Measurements from ENCODE around the gene GP5. TPM values are rescaled to one million over a fixed set of nuclear protein-coding genes. Genes with fewer than 3 reads are reported as not detected.

The GP5 gene
- total RNA-seq, 1 experiment from 2014 or later: not detected

GRCh38 chr3:194439881-194440550, 41.0 kb upstream of the GP5 start:
- H2BK12ac ChIP-seq (ENCODE audit: insufficient read length, low read depth, low read length): no peak overlapping the region

More at GRCh38 chr3:194439881-194440550, 41.0 kb upstream of the GP5 start:
- DNase-seq: no peak
- H3K9ac ChIP-seq (ENCODE audit: extremely low read depth, insufficient read length, low read length): no peak overlapping the region
- peaks cover 7 to 71% (median 63%) of the 10 kb centered on the region in 3 experiments; a peak in 6 of 7 replicates for H3K36me3 Mint-ChIP-seq (ENCODE audit: insufficient read depth in 1 of 3, low read depth in 3 of 3)
- TF ChIP-seq CTCF (conservative IDR thresholded peaks at IDR 0.05): no peak
- no peak overlapping the region for H3T11ph ChIP-seq (ENCODE audit: low read length)
- H2BK20ac ChIP-seq (ENCODE audit: low read depth, low read length, poor library complexity, severe bottlenecking): no peak overlapping the region
- H3K56ac ChIP-seq (ENCODE audit: insufficient read length, low read depth, low read length): no peak overlapping the region
- no peak overlapping the region for H3K4me2 ChIP-seq (ENCODE audit: insufficient read depth, insufficient read length, low read length)
- no peaks in the 10 kb centered on the region for H3K9me3 Mint-ChIP-seq
- H3K27ac ChIP-seq (ENCODE audit: insufficient read length, low read depth, low read length): no peak overlapping the region
- H3K79me1 ChIP-seq (ENCODE audit: insufficient read depth, low read depth, low read length, poor library complexity, severe bottlenecking): no peaks in the 10 kb centered on the region
- no peaks in the 10 kb centered on the region for H3K4me1 ChIP-seq (ENCODE audit: insufficient read depth, low read length)
- peaks cover 0 to 9% of the 10 kb centered on the region in 2 experiments; a peak in 2 of 4 replicates for H3K4me1 Mint-ChIP-seq
- no peak overlapping the region for H2BK15ac ChIP-seq (ENCODE audit: low read depth, low read length)
- no peaks in the 10 kb centered on the region for H3K27me3 ChIP-seq (ENCODE audit: insufficient read depth, low read length)
- no peak overlapping the region for H4K5ac ChIP-seq (ENCODE audit: insufficient read length, low read depth, low read length)
- no peak overlapping the region for H4K8ac ChIP-seq (replicated peaks; ENCODE audit: insufficient read length, low read depth, low read length)
- H4K91ac ChIP-seq (ENCODE audit: insufficient read length, low read depth, low read length): no peak overlapping the region
- no peaks in the 10 kb centered on the region for H3K9me3 ChIP-seq (ENCODE audit: control insufficient read depth, low read depth, low read length)
- no peaks in the 10 kb centered on the region for H4K20me1 ChIP-seq (ENCODE audit: control insufficient read depth, insufficient read depth, insufficient read length)
- H3K79me2 ChIP-seq (ENCODE audit: insufficient read depth, low read length): no peaks in the 10 kb centered on the region
- no peak overlapping the region for H3K14ac ChIP-seq (ENCODE audit: insufficient read depth, low read length)
- no peak overlapping the region for H3K18ac ChIP-seq (ENCODE audit: insufficient read length, low read depth, low read length)
- no peak overlapping the region for H2AK5ac ChIP-seq (ENCODE audit: insufficient read length, low read length)
- no peak overlapping the region for H2BK120ac ChIP-seq (ENCODE audit: low read depth, low read length, poor library complexity, severe bottlenecking)
- WGBS (ENCODE audit: extremely low coverage, insufficient read length, low lambda C conversion rate): no CpG with 5 or more reads among the region's 6 CpGs
- H2BK5ac ChIP-seq (ENCODE audit: insufficient read length, low read length): no peak overlapping the region
- no peak overlapping the region for H3K4me3 Mint-ChIP-seq
- no peaks in the 10 kb centered on the region for H3K27me3 Mint-ChIP-seq (ENCODE audit: low read depth)
- peak overlapping the region; percentile 8 to 60 (median 10); a peak in 3 of 7 replicates for H3K27ac Mint-ChIP-seq
- H2AFZ ChIP-seq (ENCODE audit: low read length): no peak overlapping the region
- no peak overlapping the region for H3K4ac ChIP-seq (ENCODE audit: low read depth, low read length)
- H3K23me2 ChIP-seq (ENCODE audit: insufficient read length, low read depth, low read length, poor library complexity, severe bottlenecking): no peaks in the 10 kb centered on the region
- H3K23ac ChIP-seq (ENCODE audit: insufficient read length, low read depth, low read length): no peak overlapping the region

Data from H9 (cell line).